Osteocyte (in vitro differentiated cells): ENCODE measurements around the gene SLIT1. TPM values are rescaled to one million over a fixed set of nuclear protein-coding genes. Genes with fewer than 3 reads are reported as not detected.

Source experiments
- DNase-seq: peaks from one replicate; pipeline ENCODE4 v3.0.0; 2021; ENCODE audit warnings: mixed read lengths; ENCODE audit not compliant: unreplicated experiment; ENCODE audit errors: extremely low spot score
- H3K27ac Mint-ChIP-seq: one replicate; pipeline ENCODE4 v1.8.0; 2021; ENCODE audit warnings: mild to moderate bottlenecking, mixed read lengths; ENCODE audit not compliant: unreplicated experiment
- H3K27me3 Mint-ChIP-seq: one replicate; pipeline ENCODE4 v1.8.0; 2021; ENCODE audit warnings: mixed read lengths; ENCODE audit not compliant: unreplicated experiment
- H3K36me3 Mint-ChIP-seq: one replicate; pipeline ENCODE4 v1.8.0; 2021; ENCODE audit warnings: mixed read lengths; ENCODE audit not compliant: unreplicated experiment
- H3K4me1 Mint-ChIP-seq: one replicate; pipeline ENCODE4 v1.8.0; 2021; ENCODE audit warnings: mixed read lengths; ENCODE audit not compliant: unreplicated experiment
- H3K4me3 Mint-ChIP-seq: one replicate; pipeline ENCODE4 v1.8.0; 2021; ENCODE audit warnings: mild to moderate bottlenecking, moderate library complexity, mixed read lengths; ENCODE audit not compliant: unreplicated experiment
- H3K9me3 Mint-ChIP-seq: one replicate; pipeline ENCODE4 v1.8.0; 2021; ENCODE audit warnings: mixed read lengths; ENCODE audit not compliant: unreplicated experiment
- total RNA-seq: library from RNA; stranded (reverse); gene quantifications from 2 replicates; pipeline ENCODE4 v1.2.1, GENCODE V29; 2021
- TF ChIP-seq, protein P1 (sequence below): fragments of 200-600 bp; sonication (generic); IDR thresholded peaks from 2 replicates; pipeline ENCODE4 v1.5.0; 2021; ENCODE audit warnings: antibody characterized with exemption, mild to moderate bottlenecking, moderate library complexity

The SLIT1 gene
- total RNA-seq, 1 donor from 2014 or later, result not detected

- H3K9me3 Mint-ChIP-seq, result no peaks in the 10 kb centered on the region
- H3K27me3 Mint-ChIP-seq, result peaks cover 43% of the 10 kb centered on the region
- no peaks in the 10 kb centered on the region for H3K36me3 Mint-ChIP-seq
- H3K27ac Mint-ChIP-seq, result no peak overlapping the region
- peaks cover 11% of the 10 kb centered on the region for H3K4me1 Mint-ChIP-seq
- TF ChIP-seq, protein P1, sequence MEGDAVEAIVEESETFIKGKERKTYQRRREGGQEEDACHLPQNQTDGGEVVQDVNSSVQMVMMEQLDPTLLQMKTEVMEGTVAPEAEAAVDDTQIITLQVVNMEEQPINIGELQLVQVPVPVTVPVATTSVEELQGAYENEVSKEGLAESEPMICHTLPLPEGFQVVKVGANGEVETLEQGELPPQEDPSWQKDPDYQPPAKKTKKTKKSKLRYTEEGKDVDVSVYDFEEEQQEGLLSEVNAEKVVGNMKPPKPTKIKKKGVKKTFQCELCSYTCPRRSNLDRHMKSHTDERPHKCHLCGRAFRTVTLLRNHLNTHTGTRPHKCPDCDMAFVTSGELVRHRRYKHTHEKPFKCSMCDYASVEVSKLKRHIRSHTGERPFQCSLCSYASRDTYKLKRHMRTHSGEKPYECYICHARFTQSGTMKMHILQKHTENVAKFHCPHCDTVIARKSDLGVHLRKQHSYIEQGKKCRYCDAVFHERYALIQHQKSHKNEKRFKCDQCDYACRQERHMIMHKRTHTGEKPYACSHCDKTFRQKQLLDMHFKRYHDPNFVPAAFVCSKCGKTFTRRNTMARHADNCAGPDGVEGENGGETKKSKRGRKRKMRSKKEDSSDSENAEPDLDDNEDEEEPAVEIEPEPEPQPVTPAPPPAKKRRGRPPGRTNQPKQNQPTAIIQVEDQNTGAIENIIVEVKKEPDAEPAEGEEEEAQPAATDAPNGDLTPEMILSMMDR, result no peak
- H3K4me3 Mint-ChIP-seq, result no peak overlapping the region
- DNase-seq, result no peak
Observed at GRCh38 chr10:97099089-97099488, 86.7 kb downstream of the SLIT1 start.

DNA sequence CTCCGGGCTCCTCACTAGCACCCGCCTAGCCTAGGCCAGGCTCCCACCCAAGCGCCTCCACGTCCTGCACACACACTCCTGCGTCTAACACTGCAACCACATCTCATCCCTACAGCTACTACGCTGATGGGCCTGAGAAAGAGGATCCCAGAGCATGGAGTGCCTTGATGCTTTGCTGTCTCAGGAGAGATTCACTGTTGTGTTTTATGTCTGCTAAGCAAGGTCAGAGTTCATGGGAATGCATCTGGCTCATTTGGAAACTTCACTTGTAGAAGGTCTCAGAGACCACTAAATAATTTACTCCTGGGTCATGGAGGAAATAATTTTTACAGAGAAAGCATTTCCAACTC is 88.7 kb downstream of the SLIT1 start:
- H3K4me3 Mint-ChIP-seq, result no peak overlapping the region
- DNase-seq, result no peak
- H3K36me3 Mint-ChIP-seq, result no peaks in the 10 kb centered on the region
- peaks cover 11% of the 10 kb centered on the region for H3K4me1 Mint-ChIP-seq
- no peak overlapping the region for H3K27ac Mint-ChIP-seq
- H3K27me3 Mint-ChIP-seq, result peaks cover 40% of the 10 kb centered on the region
- TF ChIP-seq, protein P1, result no peak
- H3K9me3 Mint-ChIP-seq, result no peaks in the 10 kb centered on the region

DNA sequence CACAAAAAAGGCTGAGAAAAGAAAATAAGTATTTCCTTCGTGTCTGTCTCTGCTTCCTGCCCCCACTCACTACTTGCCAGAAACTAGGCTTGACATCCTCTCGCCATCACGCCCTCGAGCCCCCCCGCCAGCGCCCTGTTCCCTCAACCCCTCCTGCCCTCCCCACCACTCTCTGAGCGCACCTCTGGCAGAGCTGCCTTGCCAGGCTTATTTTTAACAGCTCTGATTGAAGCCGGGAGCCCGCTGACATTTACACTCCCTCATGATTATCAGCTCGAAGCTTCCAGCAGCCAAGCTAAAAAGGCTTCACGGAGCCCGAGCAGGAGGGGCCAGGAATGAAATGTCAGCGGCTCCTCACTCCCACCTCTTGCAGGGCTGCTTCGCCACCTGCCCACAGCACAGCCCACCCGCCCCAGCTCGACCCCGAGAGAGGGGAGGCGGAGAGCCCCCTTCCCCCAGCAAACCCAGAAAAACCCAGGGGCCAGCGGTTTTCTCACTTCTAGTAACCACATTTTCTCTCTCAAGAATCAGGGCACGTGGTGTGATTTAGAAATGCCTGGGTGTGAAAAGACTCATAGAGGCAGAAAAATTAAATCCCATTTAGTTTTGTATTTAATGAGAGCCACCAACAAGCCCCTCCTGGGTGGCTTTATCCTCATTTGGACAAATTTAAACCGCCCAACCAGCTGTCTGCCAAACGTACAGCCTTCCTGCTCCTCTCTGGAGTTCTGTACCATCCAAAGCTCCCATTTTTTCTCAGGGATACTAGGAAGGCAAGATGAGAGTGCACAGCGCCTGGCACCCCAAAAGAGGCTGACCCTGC is 89.3 kb downstream of the SLIT1 start:
- no peaks in the 10 kb centered on the region for H3K36me3 Mint-ChIP-seq
- no peak for DNase-seq
- TF ChIP-seq, protein P1, result no peak
- peak overlapping the region; percentile 38 for H3K4me3 Mint-ChIP-seq
- H3K27me3 Mint-ChIP-seq, result peaks cover 43% of the 10 kb centered on the region
- H3K9me3 Mint-ChIP-seq, result no peaks in the 10 kb centered on the region
- H3K27ac Mint-ChIP-seq, result no peak overlapping the region
- peaks cover 11% of the 10 kb centered on the region for H3K4me1 Mint-ChIP-seq

DNA sequence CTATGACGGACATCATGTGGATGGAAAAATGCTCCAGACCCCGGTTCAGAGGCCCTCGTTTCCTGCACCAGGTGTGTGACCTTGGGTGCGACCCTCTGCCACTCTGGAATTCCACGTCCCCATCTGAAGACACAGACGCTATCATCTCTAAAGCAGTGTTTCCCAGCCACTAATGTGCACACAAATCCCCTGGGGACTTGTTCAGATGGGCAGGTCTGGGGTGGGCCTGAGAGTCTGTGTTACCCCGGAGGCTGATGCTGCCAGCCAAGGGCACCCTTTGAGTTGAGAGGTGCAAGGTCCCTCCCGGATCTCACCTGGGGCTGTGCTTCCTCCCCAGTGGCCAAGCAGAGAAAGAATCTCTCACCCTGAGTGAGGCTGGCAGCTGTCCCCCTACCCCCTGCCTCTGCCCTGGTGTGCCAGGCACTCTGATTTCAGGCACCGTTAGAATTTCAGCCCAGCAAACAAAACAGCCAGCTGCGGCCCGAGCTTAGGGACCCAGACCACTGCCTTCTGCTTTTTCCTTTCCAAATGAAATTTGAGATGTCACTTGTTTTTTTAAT is 90.0 kb downstream of the SLIT1 start:
- Mint-ChIP-seq H3K27me3 (peaks cover 49% of the 10 kb centered on the region), H3K4me3 (peak overlapping the region; percentile 38), H3K27ac (no peak overlapping the region), H3K36me3 (no peaks in the 10 kb centered on the region), H3K4me1 (peaks cover 11% of the 10 kb centered on the region), H3K9me3 (no peaks in the 10 kb centered on the region)
- DNase-seq, result no peak
- TF ChIP-seq, protein P1, result no peak

DNA sequence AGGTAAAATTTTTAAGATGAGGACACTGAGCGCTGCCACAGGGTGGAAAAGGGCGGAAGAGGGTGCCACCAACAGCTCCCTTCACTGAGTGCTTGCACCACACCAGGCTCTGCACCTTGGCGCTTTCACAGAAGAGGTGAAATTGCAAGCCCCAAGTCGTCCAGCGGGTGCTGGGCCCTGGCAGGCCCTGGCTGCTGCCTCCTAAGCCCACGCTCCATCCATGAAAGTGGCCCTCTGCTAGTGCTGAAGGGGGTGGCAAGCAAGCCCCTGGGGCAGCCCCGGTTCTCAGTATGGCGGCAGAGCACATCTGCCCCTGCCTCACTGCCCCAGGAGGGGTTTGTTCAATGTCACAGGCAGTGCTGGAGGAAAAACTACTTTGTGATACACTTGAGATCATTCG is 95.1 kb downstream of the SLIT1 start:
- Mint-ChIP-seq H3K27ac (no peak overlapping the region), H3K9me3 (no peaks in the 10 kb centered on the region), H3K4me3 (no peak overlapping the region), H3K4me1 (no peaks in the 10 kb centered on the region), H3K27me3 (peaks cover 54% of the 10 kb centered on the region), H3K36me3 (no peaks in the 10 kb centered on the region)
- no peak for DNase-seq
- TF ChIP-seq, protein P1, result no peak
